Hepatocyte (in vitro differentiated cells): ENCODE results near the gene FBXO44. TPM values are rescaled to one million over a fixed set of nuclear protein-coding genes. Genes with fewer than 3 reads are reported as not detected.

ENCODE experiments used
- DNase-seq: peaks from one replicate; pipeline ENCODE4 v3.0.0-alpha.2; 2016; ENCODE audit warnings: low spot score
- H2AFZ ChIP-seq: fragments of 200-600 bp; sonication (generic); 2 replicates; pipeline ENCODE4 v1.6.0; 2016; ENCODE audit warnings: antibody characterized with exemption, mild to moderate bottlenecking
- H3K27ac ChIP-seq: fragments of 200-600 bp; sonication (generic); 2 replicates; pipeline ENCODE4 v1.5.1; 2016; ENCODE audit warnings: mild to moderate bottlenecking
- H3K27me3 ChIP-seq: fragments of 200-600 bp; sonication (generic); 2 replicates; pipeline ENCODE4 v1.6.1; 2016
- H3K36me3 ChIP-seq: fragments of 200-600 bp; sonication (generic); replicated peaks from 2 replicates; pipeline ENCODE4 v1.5.1; 2016; ENCODE audit warnings: low read depth; ENCODE audit not compliant: insufficient read depth
- H3K4me1 ChIP-seq: fragments of 200-600 bp; sonication (generic); 2 replicates; pipeline ENCODE4 v1.5.1; 2016; ENCODE audit warnings: mild to moderate bottlenecking, moderate library complexity; ENCODE audit not compliant: insufficient read depth
- H3K4me2 ChIP-seq: fragments of 200-600 bp; sonication (generic); 2 replicates; pipeline ENCODE4 v1.6.0; 2016
- H3K4me3 ChIP-seq: fragments of 200-600 bp; sonication (generic); 2 replicates; pipeline ENCODE4 v1.5.1; 2016; ENCODE audit warnings: mild to moderate bottlenecking
- H3K79me2 ChIP-seq: fragments of 200-600 bp; sonication (generic); 2 replicates; pipeline ENCODE4 v1.6.0; 2017; ENCODE audit warnings: mild to moderate bottlenecking
- H3K9me2 ChIP-seq: fragments of 200-600 bp; sonication (generic); replicated peaks from 2 replicates; pipeline ENCODE4 v1.6.0; 2017; ENCODE audit warnings: mild to moderate bottlenecking; ENCODE audit not compliant: insufficient read depth
- H3K9me3 ChIP-seq: fragments of 200-600 bp; sonication (generic); 2 replicates; pipeline ENCODE4 v1.5.1; 2016; ENCODE audit warnings: low read depth, mild to moderate bottlenecking
- H4K20me1 ChIP-seq: fragments of 200-600 bp; sonication (generic); 2 replicates; pipeline ENCODE4 v1.6.0; 2016; ENCODE audit warnings: mild to moderate bottlenecking; ENCODE audit not compliant: insufficient read depth, poor library complexity, severe bottlenecking
- EZH2 ChIP-seq: fragments of 200-600 bp; sonication (generic); IDR thresholded peaks from 2 replicates; pipeline ENCODE4 v1.6.1; 2016; ENCODE audit warnings: antibody characterized with exemption, mild to moderate bottlenecking, borderline replicate concordance
- EZH2phosphoT487 ChIP-seq: fragments of 200-600 bp; sonication (generic); IDR thresholded peaks from one replicate; pipeline ENCODE4 v1.6.1; 2018; ENCODE audit warnings: antibody characterized with exemption, mild to moderate bottlenecking, low read depth, moderate library complexity; ENCODE audit not compliant: unreplicated experiment, severe bottlenecking
- WGBS: methylation state at CpG from one replicate; pipeline ENCODE4 v1.1.6; 2016; ENCODE audit warnings: low lambda C conversion rate; ENCODE audit errors: missing lambda C conversion rate; 5-methylcytosine and 5-hydroxymethylcytosine counted together
- polyA plus RNA-seq: library from polyadenylated mRNA; unstranded; fragments of >200 nt; fragmentation: Nextera tagmentation; extraction: Ambion mirVana; gene quantifications from 2 replicates; pipeline ENCODE4 v1.2.1, GENCODE V29; 2016
- total RNA-seq: library from RNA; depleted of rRNA; stranded (reverse); fragments of >200 nt; gene quantifications from 2 replicates; pipeline ENCODE4 v1.2.3, GENCODE V29; 2014
- TF ChIP-seq, protein P1 (sequence below): fragments of 200-600 bp; sonication (generic); IDR thresholded peaks from 2 replicates; pipeline ENCODE4 v1.5.1; 2016; ENCODE audit warnings: antibody characterized with exemption, mild to moderate bottlenecking; ENCODE audit not compliant: poor library complexity

The FBXO44 gene
- total and polyA plus RNA-seq, 2 experiments from 2014 or later, result 24.8 to 41.2 TPM

DNA sequence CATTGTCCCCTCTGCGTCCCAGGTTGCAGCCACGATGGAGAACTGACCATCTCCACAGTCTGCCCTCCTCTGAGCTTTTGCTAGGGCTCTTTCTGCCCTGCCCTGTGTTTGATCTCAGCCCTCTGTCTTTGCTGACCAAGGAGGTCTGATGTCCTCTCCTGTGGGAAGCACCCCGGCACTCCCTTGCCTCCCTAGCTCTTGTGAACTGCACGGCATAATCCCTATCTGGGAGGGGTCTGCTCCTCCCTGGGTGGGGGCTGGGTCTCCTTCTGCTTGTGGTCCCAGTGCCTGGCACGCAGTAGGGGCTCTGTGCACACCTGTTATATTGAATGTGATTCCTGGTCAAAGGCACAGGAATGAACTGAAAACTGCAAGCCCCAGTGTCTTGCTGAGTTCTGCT, 39.2 kb downstream of the FBXO44 start:
- Histone ChIP-seq H3K36me3 (no peaks in the 10 kb centered on the region), H3K9me2 (no peaks in the 10 kb centered on the region), H3K79me2 (no peaks in the 10 kb centered on the region), H4K20me1 (no peaks in the 10 kb centered on the region), H3K4me2 (no peak overlapping the region), H3K27me3 (peaks cover 49% of the 10 kb centered on the region), H3K4me3 (no peak overlapping the region), H2AFZ (no peak overlapping the region), H3K9me3 (no peaks in the 10 kb centered on the region), H3K4me1 (peaks cover 6% of the 10 kb centered on the region), H3K27ac (no peak overlapping the region)
- WGBS, result 40% methylated on average over 5 of the region's 5 CpGs
- DNase-seq, result no peak
- TF ChIP-seq EZH2 (no peak), EZH2phosphoT487 (no peak)
- TF ChIP-seq, protein P1, sequence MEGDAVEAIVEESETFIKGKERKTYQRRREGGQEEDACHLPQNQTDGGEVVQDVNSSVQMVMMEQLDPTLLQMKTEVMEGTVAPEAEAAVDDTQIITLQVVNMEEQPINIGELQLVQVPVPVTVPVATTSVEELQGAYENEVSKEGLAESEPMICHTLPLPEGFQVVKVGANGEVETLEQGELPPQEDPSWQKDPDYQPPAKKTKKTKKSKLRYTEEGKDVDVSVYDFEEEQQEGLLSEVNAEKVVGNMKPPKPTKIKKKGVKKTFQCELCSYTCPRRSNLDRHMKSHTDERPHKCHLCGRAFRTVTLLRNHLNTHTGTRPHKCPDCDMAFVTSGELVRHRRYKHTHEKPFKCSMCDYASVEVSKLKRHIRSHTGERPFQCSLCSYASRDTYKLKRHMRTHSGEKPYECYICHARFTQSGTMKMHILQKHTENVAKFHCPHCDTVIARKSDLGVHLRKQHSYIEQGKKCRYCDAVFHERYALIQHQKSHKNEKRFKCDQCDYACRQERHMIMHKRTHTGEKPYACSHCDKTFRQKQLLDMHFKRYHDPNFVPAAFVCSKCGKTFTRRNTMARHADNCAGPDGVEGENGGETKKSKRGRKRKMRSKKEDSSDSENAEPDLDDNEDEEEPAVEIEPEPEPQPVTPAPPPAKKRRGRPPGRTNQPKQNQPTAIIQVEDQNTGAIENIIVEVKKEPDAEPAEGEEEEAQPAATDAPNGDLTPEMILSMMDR, result no peak

- no peak overlapping the region for H2AFZ ChIP-seq
- no peak for DNase-seq
- peaks cover 34% of the 10 kb centered on the region for H3K27me3 ChIP-seq
- no peaks in the 10 kb centered on the region for H3K36me3 ChIP-seq
- no peaks in the 10 kb centered on the region for H4K20me1 ChIP-seq
- TF ChIP-seq, protein P1, result no peak
- no peak for TF ChIP-seq EZH2
- TF ChIP-seq EZH2phosphoT487, result no peak
- no peaks in the 10 kb centered on the region for H3K9me3 ChIP-seq
- no peak overlapping the region for H3K4me3 ChIP-seq
- no peak overlapping the region for H3K4me2 ChIP-seq
- no peaks in the 10 kb centered on the region for H3K79me2 ChIP-seq
- H3K27ac ChIP-seq, result no peak overlapping the region
- WGBS, result 90% methylated on average over 6 of the region's 6 CpGs
- H3K9me2 ChIP-seq, result no peaks in the 10 kb centered on the region
- H3K4me1 ChIP-seq, result no peaks in the 10 kb centered on the region
Measured at GRCh38 chr1:11695861-11696260, 41.2 kb downstream of the FBXO44 start.

GRCh38 chr1:11697188-11697892, 42.7 kb downstream of the FBXO44 start:
- no peaks in the 10 kb centered on the region for H3K36me3 ChIP-seq
- H3K9me2 ChIP-seq, result no peaks in the 10 kb centered on the region
- no peaks in the 10 kb centered on the region for H3K79me2 ChIP-seq
- no peaks in the 10 kb centered on the region for H4K20me1 ChIP-seq
- H3K4me3 ChIP-seq, result no peak overlapping the region
- peaks cover 22% of the 10 kb centered on the region for H3K27me3 ChIP-seq
- 74% methylated on average over 8 of the region's 8 CpGs for WGBS
- H2AFZ ChIP-seq, result no peak overlapping the region
- H3K27ac ChIP-seq, result no peak overlapping the region
- no peak overlapping the region for H3K4me2 ChIP-seq
- no peak for DNase-seq
- no peaks in the 10 kb centered on the region for H3K4me1 ChIP-seq
- no peaks in the 10 kb centered on the region for H3K9me3 ChIP-seq
- TF ChIP-seq EZH2 (no peak), EZH2phosphoT487 (no peak)
- TF ChIP-seq, protein P1, result no peak

GRCh38 chr1:11697893-11698210, 43.2 kb downstream of the FBXO44 start:
- Histone ChIP-seq H3K27ac (no peak overlapping the region), H2AFZ (no peak overlapping the region), H3K4me2 (no peak overlapping the region), H3K4me1 (no peaks in the 10 kb centered on the region), H3K27me3 (peaks cover 16% of the 10 kb centered on the region), H3K9me2 (no peaks in the 10 kb centered on the region), H3K4me3 (no peak overlapping the region), H3K36me3 (no peaks in the 10 kb centered on the region), H3K9me3 (no peaks in the 10 kb centered on the region), H3K79me2 (no peaks in the 10 kb centered on the region), H4K20me1 (no peaks in the 10 kb centered on the region)
- WGBS, result 86% methylated on average over 5 of the region's 5 CpGs
- no peak for DNase-seq
- TF ChIP-seq EZH2phosphoT487 (no peak), EZH2 (no peak)
- TF ChIP-seq, protein P1, result no peak
